Cardiac muscle cell (in vitro differentiated cells and primary cell): ENCODE data around the gene LILRA2. TPM values are rescaled to one million over a fixed set of nuclear protein-coding genes. Genes with fewer than 3 reads are reported as not detected.

ENCODE experiments used
- DNase-seq, 2 donors: peaks; one replicate each; pipeline versions ENCODE4 v3.0.0 to v3.0.0-alpha.2; 2010 to 2017; ENCODE audit warnings: low read depth in 1 of 2, low spot score in 1 of 2
- H3K27ac ChIP-seq: fragments of 200-600 bp; sonication (generic); 2 replicates; pipeline ENCODE4 v1.5.1; 2016
- H3K27me3 ChIP-seq: fragments of 200-600 bp; sonication (generic); 2 replicates; pipeline ENCODE4 v1.6.0; 2016; ENCODE audit warnings: control low read depth
- H3K36me3 ChIP-seq: fragments of 200-600 bp; sonication (generic); 2 replicates; pipeline ENCODE4 v1.5.1; 2016; ENCODE audit warnings: control low read depth
- H3K4me1 ChIP-seq: fragments of 200-600 bp; sonication (generic); 2 replicates; pipeline ENCODE4 v1.8.1; 2017; ENCODE audit warnings: low read depth, mild to moderate bottlenecking, mixed run types
- H3K4me3 ChIP-seq: fragments of 200-600 bp; sonication (generic); 2 replicates; pipeline ENCODE4 v1.5.1; 2016; ENCODE audit warnings: mild to moderate bottlenecking
- H3K9me3 ChIP-seq: fragments of 200-600 bp; sonication (generic); 2 replicates; pipeline ENCODE4 v1.5.1; 2017; ENCODE audit warnings: low read depth, mild to moderate bottlenecking, control low read depth
- CTCF ChIP-seq: IDR thresholded peaks from 2 replicates; pipeline ENCODE4 v1.5.1; 2012; ENCODE audit warnings: low read depth, mild to moderate bottlenecking, low read length
- polyA plus RNA-seq: library from polyadenylated mRNA; unstranded; fragments of >200 nt; fragmentation: Nextera tagmentation; extraction: Ambion mirVana; gene quantifications from 2 replicates; pipeline ENCODE4 v1.2.1, GENCODE V29; 2016
- total RNA-seq: library from RNA; depleted of rRNA; stranded (reverse); fragments of >200 nt; gene quantifications from 2 replicates; pipeline ENCODE4 v1.2.3, GENCODE V29; 2016

Gene LILRA2
- total and polyA plus RNA-seq, 2 experiments from 2014 or later, result not detected

- Histone ChIP-seq H3K4me3 (no peak overlapping the region), H3K27ac (no peak overlapping the region), H3K27me3 (no peaks in the 10 kb centered on the region), H3K9me3 (no peaks in the 10 kb centered on the region), H3K36me3 (no peaks in the 10 kb centered on the region), H3K4me1 (no peaks in the 10 kb centered on the region)
- no peak for DNase-seq
- no peak for TF ChIP-seq CTCF
These were observed 24.4 kb upstream of the LILRA2 start for GRCh38 chr19:54549224-54549623.

DNA sequence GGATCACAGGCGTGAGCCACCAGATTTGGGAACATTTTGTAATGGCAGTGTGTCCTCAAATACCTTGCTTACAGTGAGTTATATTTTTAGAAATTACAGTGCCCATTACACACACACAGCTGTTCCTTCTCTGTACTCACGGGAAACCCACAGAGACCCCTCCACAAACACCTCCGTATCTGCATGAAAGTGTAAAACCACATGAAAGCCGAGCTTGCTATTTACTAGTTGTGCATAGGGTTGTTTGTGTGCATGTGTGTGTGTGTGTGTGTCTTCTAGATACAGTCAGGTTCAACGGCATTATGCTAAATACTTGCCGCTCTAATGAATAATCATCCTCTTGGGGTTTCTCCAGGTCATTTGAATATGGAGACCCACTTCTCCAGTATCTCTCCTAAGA lies 22.3 kb upstream of the LILRA2 start:
- TF ChIP-seq CTCF, result no peak
- DNase-seq, result no peak
- no peak overlapping the region for H3K4me3 ChIP-seq
- H3K4me1 ChIP-seq, result no peaks in the 10 kb centered on the region
- no peaks in the 10 kb centered on the region for H3K36me3 ChIP-seq
- H3K27ac ChIP-seq, result no peak overlapping the region
- H3K9me3 ChIP-seq, result no peaks in the 10 kb centered on the region
- H3K27me3 ChIP-seq, result no peaks in the 10 kb centered on the region

GRCh38 chr19:54551950-54552912 lies 21.4 kb upstream of the LILRA2 start:
- DNase-seq, result no peak
- no peak for TF ChIP-seq CTCF
- Histone ChIP-seq H3K36me3 (no peaks in the 10 kb centered on the region), H3K9me3 (no peaks in the 10 kb centered on the region), H3K27ac (no peak overlapping the region), H3K4me3 (no peak overlapping the region), H3K27me3 (no peaks in the 10 kb centered on the region), H3K4me1 (no peaks in the 10 kb centered on the region)

- Histone ChIP-seq H3K27me3 (no peaks in the 10 kb centered on the region), H3K36me3 (no peaks in the 10 kb centered on the region), H3K27ac (no peak overlapping the region), H3K4me3 (no peak overlapping the region), H3K9me3 (no peaks in the 10 kb centered on the region), H3K4me1 (no peaks in the 10 kb centered on the region)
- DNase-seq, result no peak
- TF ChIP-seq CTCF, result no peak
These were observed 20.7 kb upstream of the LILRA2 start for GRCh38 chr19:54552913-54553310.

DNA sequence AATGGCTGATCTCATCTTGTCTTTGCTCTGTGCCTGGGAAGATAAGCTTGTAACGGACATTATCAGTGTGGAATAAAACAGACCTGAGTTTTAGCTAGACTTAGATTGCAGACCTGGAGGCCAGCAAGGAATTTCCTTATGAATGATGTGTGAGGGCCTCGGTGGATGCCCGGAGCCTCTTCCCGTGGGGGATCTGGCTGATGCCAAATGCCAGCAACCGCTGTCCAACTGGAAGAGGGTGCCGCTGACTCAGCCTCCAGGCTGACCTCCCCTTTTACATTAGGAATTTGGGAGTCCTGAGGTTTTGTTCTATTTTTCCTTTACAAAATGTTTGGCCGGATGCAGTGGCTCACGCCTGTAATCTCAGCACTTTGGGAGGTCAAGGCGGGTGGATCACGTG lies 19.6 kb upstream of the LILRA2 start:
- Histone ChIP-seq H3K27me3 (no peaks in the 10 kb centered on the region), H3K27ac (no peak overlapping the region), H3K4me3 (no peak overlapping the region), H3K9me3 (no peaks in the 10 kb centered on the region), H3K36me3 (no peaks in the 10 kb centered on the region), H3K4me1 (no peaks in the 10 kb centered on the region)
- no peak for TF ChIP-seq CTCF
- DNase-seq, result no peak
